Measurements from ENCODE around the gene GYPB. TPM values are rescaled to one million over a fixed set of nuclear protein-coding genes. Genes with fewer than 3 reads are reported as not detected.
"Not testable (repeated sequence)": the region's sequence is repeated elsewhere in the genome, so short reads cannot be mapped to it uniquely, and the experiment has no call there.

The GYPB gene
- total RNA-seq, 4 donors from 2014 or later, result not detected

- TF ChIP-seq POLR2A (IDR thresholded peaks at IDR 0.05), result no peak
- no peak for TF ChIP-seq CTCF (IDR thresholded peaks at IDR 0.05)
- no peak for TF ChIP-seq POLR2AphosphoS5 (IDR thresholded peaks at IDR 0.05)
- TF ChIP-seq EP300 (IDR thresholded peaks at IDR 0.05), result no peak
- H3K27ac ChIP-seq, result no peak overlapping the region
- H3K4me3 ChIP-seq, result no peak overlapping the region
- no peak for ATAC-seq
- WGBS, 2 donors (ENCODE audit: low coverage in 1 of 2), result 73 to 100% methylated on average over 1 of the region's 1 CpG
- no peaks in the 10 kb centered on the region for H3K27me3 ChIP-seq
- no peaks in the 10 kb centered on the region for H3K4me1 ChIP-seq
- H3K9me3 ChIP-seq, result no peaks in the 10 kb centered on the region
- H3K36me3 ChIP-seq, result no peaks in the 10 kb centered on the region
Measured at GRCh38 chr4:143986180-143986579, 33.0 kb downstream of the GYPB start.

- H3K27ac ChIP-seq, H3K9me3 ChIP-seq, H3K4me1 ChIP-seq, H3K4me3 ChIP-seq, H3K36me3 ChIP-seq, ATAC-seq, H3K27me3 ChIP-seq: not testable (repeated sequence)
- WGBS, 2 donors (ENCODE audit: low coverage in 1 of 2), result 73 to 76% methylated on average over 2 to 4 of the region's 4 CpGs
Measured at GRCh38 chr4:143980776-143981175, 38.4 kb downstream of the GYPB start.

GRCh38 chr4:143975527-143975926, 43.7 kb downstream of the GYPB start:
- not testable (repeated sequence) for H3K4me1 ChIP-seq, H3K27me3 ChIP-seq, H3K36me3 ChIP-seq, H3K9me3 ChIP-seq, H3K4me3 ChIP-seq, ATAC-seq, H3K27ac ChIP-seq

GRCh38 chr4:143974021-143974420, 45.2 kb downstream of the GYPB start:
- H3K27me3 ChIP-seq, ATAC-seq, H3K4me1 ChIP-seq, H3K4me3 ChIP-seq, H3K9me3 ChIP-seq, H3K27ac ChIP-seq, H3K36me3 ChIP-seq: not testable (repeated sequence)
- 91 to 100% methylated on average over 1 to 4 of the region's 4 CpGs for WGBS, 2 donors (ENCODE audit: low coverage in 1 of 2)

- no peaks in the 10 kb centered on the region for H3K27me3 ChIP-seq
- no peaks in the 10 kb centered on the region for H3K36me3 ChIP-seq
- H3K27ac ChIP-seq, result no peak overlapping the region
- H3K9me3 ChIP-seq, result no peaks in the 10 kb centered on the region
- no peak for ATAC-seq
- WGBS, 2 donors (ENCODE audit: low coverage in 1 of 2), result 81 to 88% methylated on average over 2 to 3 of the region's 4 CpGs
- no peak for TF ChIP-seq POLR2AphosphoS5 (IDR thresholded peaks at IDR 0.05)
- TF ChIP-seq EP300 (IDR thresholded peaks at IDR 0.05), result no peak
- H3K4me1 ChIP-seq, result no peaks in the 10 kb centered on the region
- H3K4me3 ChIP-seq, result no peak overlapping the region
Measured at GRCh38 chr4:143961075-143961474, 58.1 kb downstream of the GYPB start.

- H3K27ac ChIP-seq, H3K27me3 ChIP-seq, H3K4me1 ChIP-seq, H3K36me3 ChIP-seq, ATAC-seq, H3K4me3 ChIP-seq: not testable (repeated sequence)
- peaks cover 0 to 24% (median 0%) of the 10 kb centered on the region in 3 donors for H3K9me3 ChIP-seq
- WGBS, 2 donors (ENCODE audit: low coverage in 1 of 2), result 83 to 88% methylated on average over 2 to 3 of the region's 3 CpGs
Measured at GRCh38 chr4:143955306-143955705, 63.9 kb downstream of the GYPB start.

GRCh38 chr4:143951458-143951972, 67.7 kb downstream of the GYPB start:
- not testable (repeated sequence) for H3K4me3 ChIP-seq, H3K27ac ChIP-seq, ATAC-seq, H3K27me3 ChIP-seq, H3K4me1 ChIP-seq, H3K36me3 ChIP-seq
- peaks cover 0 to 24% (median 0%) of the 10 kb centered on the region in 3 donors for H3K9me3 ChIP-seq

- peaks cover 0 to 24% (median 0%) of the 10 kb centered on the region in 3 donors for H3K9me3 ChIP-seq
- not testable (repeated sequence) for H3K27me3 ChIP-seq, H3K36me3 ChIP-seq, ATAC-seq, H3K27ac ChIP-seq, H3K4me3 ChIP-seq, H3K4me1 ChIP-seq
- 80 to 100% methylated on average over 1 to 3 of the region's 4 CpGs for WGBS, 2 donors (ENCODE audit: low coverage in 1 of 2)
Measured at GRCh38 chr4:143950967-143951366, 68.2 kb downstream of the GYPB start.

- H3K27me3 ChIP-seq, H3K27ac ChIP-seq, H3K4me3 ChIP-seq, H3K36me3 ChIP-seq, H3K4me1 ChIP-seq, ATAC-seq: not testable (repeated sequence)
- 17 to 100% methylated on average over 1 of the region's 1 CpG for WGBS, 2 donors (ENCODE audit: low coverage in 1 of 2)
- H3K9me3 ChIP-seq, result peaks cover 0 to 24% (median 0%) of the 10 kb centered on the region in 3 donors
Measured at GRCh38 chr4:143950185-143950584, 69.0 kb downstream of the GYPB start.

GRCh38 chr4:143947493-143947892, 71.7 kb downstream of the GYPB start:
- H3K36me3 ChIP-seq, ATAC-seq, H3K27ac ChIP-seq, H3K4me3 ChIP-seq, H3K27me3 ChIP-seq, H3K4me1 ChIP-seq: not testable (repeated sequence)
- peaks cover 0 to 19% (median 0%) of the 10 kb centered on the region in 3 donors for H3K9me3 ChIP-seq
- WGBS, 2 donors (ENCODE audit: low coverage in 1 of 2), result 35 to 56% methylated on average over 1 of the region's 1 CpG

All from gastroesophageal sphincter (tissue), 4 donors.